ENCODE results near the gene IQGAP3.

DNA sequence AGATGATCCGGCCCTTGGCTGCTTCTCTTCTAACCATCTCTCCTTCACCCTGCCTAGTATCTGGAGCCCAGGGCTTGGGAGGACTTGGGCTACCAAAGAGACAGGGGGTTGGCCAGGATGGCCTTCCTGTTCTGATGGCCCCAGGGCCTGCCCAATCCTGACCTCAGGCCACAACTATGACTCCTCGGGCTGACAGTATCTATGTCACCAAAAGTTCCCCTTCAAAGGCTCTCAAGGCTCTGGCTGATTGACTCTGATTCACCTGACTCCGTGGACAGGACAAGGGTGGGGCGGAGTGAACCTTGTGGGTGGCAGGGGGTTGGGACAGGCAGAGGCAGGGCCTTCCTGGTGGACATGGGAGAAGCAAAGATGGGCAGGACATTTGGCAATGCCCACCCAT is 84.5 kb downstream of the IQGAP3 start:
- TF ChIP-seq, protein P1, sequence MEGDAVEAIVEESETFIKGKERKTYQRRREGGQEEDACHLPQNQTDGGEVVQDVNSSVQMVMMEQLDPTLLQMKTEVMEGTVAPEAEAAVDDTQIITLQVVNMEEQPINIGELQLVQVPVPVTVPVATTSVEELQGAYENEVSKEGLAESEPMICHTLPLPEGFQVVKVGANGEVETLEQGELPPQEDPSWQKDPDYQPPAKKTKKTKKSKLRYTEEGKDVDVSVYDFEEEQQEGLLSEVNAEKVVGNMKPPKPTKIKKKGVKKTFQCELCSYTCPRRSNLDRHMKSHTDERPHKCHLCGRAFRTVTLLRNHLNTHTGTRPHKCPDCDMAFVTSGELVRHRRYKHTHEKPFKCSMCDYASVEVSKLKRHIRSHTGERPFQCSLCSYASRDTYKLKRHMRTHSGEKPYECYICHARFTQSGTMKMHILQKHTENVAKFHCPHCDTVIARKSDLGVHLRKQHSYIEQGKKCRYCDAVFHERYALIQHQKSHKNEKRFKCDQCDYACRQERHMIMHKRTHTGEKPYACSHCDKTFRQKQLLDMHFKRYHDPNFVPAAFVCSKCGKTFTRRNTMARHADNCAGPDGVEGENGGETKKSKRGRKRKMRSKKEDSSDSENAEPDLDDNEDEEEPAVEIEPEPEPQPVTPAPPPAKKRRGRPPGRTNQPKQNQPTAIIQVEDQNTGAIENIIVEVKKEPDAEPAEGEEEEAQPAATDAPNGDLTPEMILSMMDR (IDR thresholded peaks at IDR 0.05) = no peak
- TF ChIP-seq, protein P2, sequence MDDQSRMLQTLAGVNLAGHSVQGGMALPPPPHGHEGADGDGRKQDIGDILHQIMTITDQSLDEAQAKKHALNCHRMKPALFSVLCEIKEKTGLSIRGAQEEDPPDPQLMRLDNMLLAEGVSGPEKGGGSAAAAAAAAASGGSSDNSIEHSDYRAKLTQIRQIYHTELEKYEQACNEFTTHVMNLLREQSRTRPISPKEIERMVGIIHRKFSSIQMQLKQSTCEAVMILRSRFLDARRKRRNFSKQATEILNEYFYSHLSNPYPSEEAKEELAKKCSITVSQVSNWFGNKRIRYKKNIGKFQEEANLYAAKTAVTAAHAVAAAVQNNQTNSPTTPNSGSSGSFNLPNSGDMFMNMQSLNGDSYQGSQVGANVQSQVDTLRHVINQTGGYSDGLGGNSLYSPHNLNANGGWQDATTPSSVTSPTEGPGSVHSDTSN (IDR thresholded peaks at IDR 0.05) = no peak
- TF ChIP-seq TAF1 (IDR thresholded peaks at IDR 0.05; ENCODE audit: borderline replicate concordance, low read depth, low read length) (no peak), POLR2AphosphoS5 (IDR thresholded peaks at IDR 0.05; ENCODE audit: low read depth, low read length) (no peak), RFX5 (IDR thresholded peaks at IDR 0.05; ENCODE audit: low read length) (no peak)
